Hematopoietic multipotent progenitor cell treated with erythropoietin and hydrocortisone succinate and interleukin-3 and kit ligand, for 4 days (in vitro differentiated cells): ENCODE data around the gene RIOX2.
A peak's percentile ranks its signal among the peaks of the same experiment; 100 is the strongest.
"Not testable (repeated sequence)": the region's sequence is repeated elsewhere in the genome, so short reads cannot be mapped to it uniquely, and the experiment has no call there.

ENCODE experiments used
- DNase-seq: peaks from one replicate; pipeline ENCODE4 v3.0.0-alpha.2; 2015

RIOX2 gene

GRCh38 chr3:97950360-97950759 is 21.9 kb downstream of the RIOX2 start:
- no peak for DNase-seq

GRCh38 chr3:97949743-97950142 is 22.5 kb downstream of the RIOX2 start:
- DNase-seq: no peak

- DNase-seq: no peak
These were observed 23.1 kb downstream of the RIOX2 start for GRCh38 chr3:97949110-97949485.

GRCh38 chr3:97948351-97949109 is 23.7 kb downstream of the RIOX2 start:
- DNase-seq: no peak

GRCh38 chr3:97942801-97943546 is 29.3 kb downstream of the RIOX2 start:
- no peak for DNase-seq

- DNase-seq: peak; percentile 43
These were observed 32.2 kb downstream of the RIOX2 start for GRCh38 chr3:97940034-97940433.

- DNase-seq: no peak
These were observed 32.8 kb downstream of the RIOX2 start for GRCh38 chr3:97939401-97939800.

GRCh38 chr3:97938444-97938843 is 33.8 kb downstream of the RIOX2 start:
- DNase-seq: no peak

GRCh38 chr3:97937205-97937604 is 35.0 kb downstream of the RIOX2 start:
- no peak for DNase-seq

- DNase-seq: no peak
These were observed 36.4 kb downstream of the RIOX2 start for GRCh38 chr3:97935842-97936241.

- no peak for DNase-seq
These were observed 37.1 kb downstream of the RIOX2 start for GRCh38 chr3:97934980-97935695.

GRCh38 chr3:97932387-97932801 is 39.8 kb downstream of the RIOX2 start:
- DNase-seq: no peak

- no peak for DNase-seq
These were observed 41.0 kb downstream of the RIOX2 start for GRCh38 chr3:97931218-97931617.

- DNase-seq: no peak
These were observed 42.2 kb downstream of the RIOX2 start for GRCh38 chr3:97930018-97930417.

- DNase-seq: no peak
These were observed 43.2 kb downstream of the RIOX2 start for GRCh38 chr3:97928986-97929385.

- DNase-seq: no peak
These were observed 44.5 kb downstream of the RIOX2 start for GRCh38 chr3:97927704-97928103.

GRCh38 chr3:97917813-97918536 is 54.3 kb downstream of the RIOX2 start:
- DNase-seq: no peak

- DNase-seq: no peak
These were observed 55.7 kb downstream of the RIOX2 start for GRCh38 chr3:97916576-97916975.

GRCh38 chr3:97914388-97914787 is 57.8 kb downstream of the RIOX2 start:
- DNase-seq: peak; percentile 36

GRCh38 chr3:97911459-97911858 is 60.8 kb downstream of the RIOX2 start:
- DNase-seq: peak; percentile 26

GRCh38 chr3:97910931-97911351 is 61.3 kb downstream of the RIOX2 start:
- DNase-seq: peak; percentile 84

GRCh38 chr3:97910236-97910831 is 61.9 kb downstream of the RIOX2 start:
- DNase-seq: not testable (repeated sequence)

- DNase-seq: not testable (repeated sequence)
These were observed 62.4 kb downstream of the RIOX2 start for GRCh38 chr3:97909830-97910229.
